RWPE1 (cell line): Measurements from ENCODE around the gene OR5AN1.

Experiments used
- CTCF ChIA-PET: fragments of 350-600 bp; sonication (Branson Sonifier 250); formaldehyde crosslinking; extraction: SDS; loops from one replicate; lab custom pipeline; 2021; lab: Yijun Ruan, JAX
- POLR2A ChIA-PET: fragments of 400-600 bp; formaldehyde crosslinking; extraction: SDS; loops from one replicate; lab custom pipeline; 2020; ENCODE audit warnings: antibody characterized with exemption; ENCODE audit not compliant: low non-redundant PET; lab: Yijun Ruan, JAX
- DNase-seq: peaks from one replicate; pipeline ENCODE4 v3.0.0; 2012; ENCODE audit warnings: low spot score
- H3K27ac ChIP-seq: fragments of 450-650 bp; 2 replicates; pipeline ENCODE4 v1.5.1; 2017
- CTCF ChIP-seq: fragments of 450-650 bp; conservative IDR thresholded peaks from 2 replicates; pipeline ENCODE4 v1.5.1; 2017; ENCODE audit warnings: low read depth, mild to moderate bottlenecking

Gene OR5AN1

GRCh38 chr11:59400461-59401261 is 42.0 kb downstream of the OR5AN1 start:
- POLR2A ChIA-PET, result no interaction called here
- CTCF ChIA-PET, result interaction anchor here (0.6 kb wide), 2 partner anchors 10 to 241 kb away, joined by 3 to 4 read pairs; no protein-coding TSS in a partner anchor
- no peak for DNase-seq
- no peak for TF ChIP-seq CTCF
- no peak overlapping the region for H3K27ac ChIP-seq

- no peak for DNase-seq
- POLR2A ChIA-PET, result no interaction called here
- no peak overlapping the region for H3K27ac ChIP-seq
- TF ChIP-seq CTCF, result no peak
- CTCF ChIA-PET, result interaction anchor here (0.6 kb wide), 2 partner anchors 11 to 242 kb away, joined by 3 to 4 read pairs; no protein-coding TSS in a partner anchor
These were observed 42.5 kb downstream of the OR5AN1 start for GRCh38 chr11:59401262-59401552.

GRCh38 chr11:59403546-59403945 is 44.9 kb downstream of the OR5AN1 start:
- CTCF ChIA-PET, result no interaction called here

GRCh38 chr11:59413646-59414045 is 55.0 kb downstream of the OR5AN1 start:
- ChIA-PET CTCF (interaction anchor here (0.6 kb wide), 1 partner anchor 24 kb away, joined by 3 read pairs; no protein-coding TSS in a partner anchor), POLR2A (no interaction called here)
- no peak for DNase-seq
- no peak for TF ChIP-seq CTCF
- no peak overlapping the region for H3K27ac ChIP-seq

More at GRCh38 chr11:59403546-59403945, 44.9 kb downstream of the OR5AN1 start:
- H3K27ac ChIP-seq, result no peak overlapping the region
- no peak for DNase-seq
- POLR2A ChIA-PET, result no interaction called here
- TF ChIP-seq CTCF, result no peak

- no peak for DNase-seq
- no peak for TF ChIP-seq CTCF
- CTCF ChIA-PET, result interaction anchor here (0.6 kb wide), 1 partner anchor 152 kb away, joined by 3 read pairs; no protein-coding TSS in a partner anchor
- no peak overlapping the region for H3K27ac ChIP-seq
- POLR2A ChIA-PET, result no interaction called here
These were observed 56.4 kb downstream of the OR5AN1 start for GRCh38 chr11:59415111-59415510.

GRCh38 chr11:59416613-59417012 is 57.9 kb downstream of the OR5AN1 start:
- H3K27ac ChIP-seq, result no peak overlapping the region
- POLR2A ChIA-PET, result no interaction called here
- no peak for TF ChIP-seq CTCF
- no peak for DNase-seq
- CTCF ChIA-PET, result no interaction called here
